ENCODE measurements around the gene ST6GALNAC3.

GRCh38 chr1:76562292-76562691 is 487.7 kb downstream of the ST6GALNAC3 start:
- TF ChIP-seq CTCF (IDR thresholded peaks at IDR 0.05; ENCODE audit: low read length) = no peak
- no peak for TF ChIP-seq EZH2phosphoT487 (IDR thresholded peaks at IDR 0.05; ENCODE audit: low read length)
- TF ChIP-seq EZH2 (optimal IDR thresholded peaks at IDR 0.05; ENCODE audit: low read depth, low read length) = no peak

Data from MM.1S (cell line).